Testis (tissue), 3 donors: Measurements from ENCODE around the gene CAV3. TPM values are rescaled to one million over a fixed set of nuclear protein-coding genes. Genes with fewer than 3 reads are reported as not detected.

ENCODE experiments used
- DNase-seq: peaks from one replicate; pipeline ENCODE4 v3.0.0-alpha.2; 2019
- H3K27ac ChIP-seq, 2 donors: fragments of 200-600 bp; sonication (generic); one replicate each; pipeline ENCODE4 v1.5.1; 2019
- H3K27me3 ChIP-seq: fragments of 200-600 bp; sonication (generic); one replicate; pipeline ENCODE4 v1.5.1; 2019
- H3K36me3 ChIP-seq: fragments of 200-600 bp; sonication (generic); one replicate; pipeline ENCODE4 v1.5.1; 2017; ENCODE audit warnings: low read depth; ENCODE audit errors: missing control alignments
- H3K4me1 ChIP-seq: fragments of 200-600 bp; sonication (generic); one replicate; pipeline ENCODE4 v1.5.1; 2019
- H3K4me3 ChIP-seq, 2 donors: fragments of 200-600 bp; sonication (generic); one replicate each; pipeline ENCODE4 v1.5.1; 2017 to 2019
- H3K9me3 ChIP-seq: fragments of 200-600 bp; sonication (generic); one replicate; pipeline ENCODE4 v1.5.1; 2017
- POLR2A ChIP-seq: fragments of 450-650 bp; IDR thresholded peaks from one replicate; pipeline ENCODE4 v1.6.1; 2017; ENCODE audit warnings: antibody characterized with exemption, mild to moderate bottlenecking, moderate library complexity
- WGBS, 2 donors: methylation state at CpG; one replicate each; pipeline ENCODE4 v1.1.5; 2018; 5-methylcytosine and 5-hydroxymethylcytosine counted together
- intact Hi-C: fragments of 100-400 bp; cut with DNase I; formaldehyde crosslinking; loops from one replicate; pipeline ENCODE4 v1.15.1; 2023; ENCODE audit warnings: low total_unique reads
- polyA plus RNA-seq: library from polyadenylated mRNA; stranded (reverse); fragments of 350-450 nt; fragmentation: Illumina TruSeq; extraction: RNeasy Lipid Tissue Mini Kit (QIAGEN cat#74804); gene quantifications from one replicate; pipeline ENCODE4 v1.2.3, GENCODE V29; 2014; ENCODE audit warnings: low read depth, low replicate concordance; ENCODE audit not compliant: insufficient read depth
- total RNA-seq, 2 donors: library from RNA; depleted of rRNA; stranded (reverse); fragments of >200 nt; gene quantifications; one replicate each; pipeline ENCODE4 v1.2.3, GENCODE V29; 2016
- TF ChIP-seq, protein P1 (sequence below), 3 experiments: fragments of 450-650 bp in 2 of 3; fragments of 200-600 bp in 1 of 3; sonication (generic) in 1 of 3; IDR thresholded peaks; one replicate each; pipeline ENCODE4 v1.5.1; 2016 to 2019; ENCODE audit warnings: antibody characterized with exemption in 3 of 3, mild to moderate bottlenecking in 2 of 3, moderate library complexity in 1 of 3

CAV3 gene
- total and polyA plus RNA-seq, 3 donors from 2014 or later = 1.3 TPM; not detected in 2

DNA sequence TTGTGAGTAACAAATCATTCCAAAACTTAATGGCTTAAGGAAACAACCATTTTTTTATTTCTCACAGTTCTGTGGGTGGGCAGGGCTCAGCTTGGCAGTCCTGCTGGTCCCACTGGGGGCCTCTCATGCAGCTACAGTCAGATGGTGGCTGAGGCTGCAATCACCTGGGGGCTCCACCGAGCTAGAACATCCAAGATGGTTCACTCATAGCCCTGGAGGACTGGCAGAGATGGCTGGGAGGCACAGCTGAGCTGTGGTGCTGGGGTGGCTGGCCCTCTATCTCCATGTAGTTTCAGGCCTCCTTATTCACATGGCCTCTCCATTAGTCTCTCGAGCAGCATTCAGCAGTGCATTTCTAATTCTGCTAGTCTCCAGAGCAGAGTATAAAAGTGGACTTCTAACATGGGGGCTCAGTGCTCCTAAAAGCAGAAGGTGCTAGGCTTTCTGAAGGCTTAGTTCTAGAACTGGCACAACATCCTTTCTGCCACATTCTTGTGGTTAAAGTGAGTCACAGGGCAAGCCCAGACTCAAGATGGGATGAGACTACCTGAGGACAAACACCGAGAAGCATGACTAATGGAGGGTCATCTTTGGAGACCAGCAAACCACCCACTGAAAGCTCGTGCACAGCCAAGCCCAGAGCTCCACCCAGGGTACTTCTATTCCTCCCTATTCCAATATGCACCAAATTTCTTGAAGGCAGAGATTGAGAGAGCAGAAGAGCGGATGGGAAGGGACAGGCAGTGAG is 6.3 kb downstream of the CAV3 start:
- H3K27me3 ChIP-seq = no peaks in the 10 kb centered on the region
- TF ChIP-seq, protein P1, sequence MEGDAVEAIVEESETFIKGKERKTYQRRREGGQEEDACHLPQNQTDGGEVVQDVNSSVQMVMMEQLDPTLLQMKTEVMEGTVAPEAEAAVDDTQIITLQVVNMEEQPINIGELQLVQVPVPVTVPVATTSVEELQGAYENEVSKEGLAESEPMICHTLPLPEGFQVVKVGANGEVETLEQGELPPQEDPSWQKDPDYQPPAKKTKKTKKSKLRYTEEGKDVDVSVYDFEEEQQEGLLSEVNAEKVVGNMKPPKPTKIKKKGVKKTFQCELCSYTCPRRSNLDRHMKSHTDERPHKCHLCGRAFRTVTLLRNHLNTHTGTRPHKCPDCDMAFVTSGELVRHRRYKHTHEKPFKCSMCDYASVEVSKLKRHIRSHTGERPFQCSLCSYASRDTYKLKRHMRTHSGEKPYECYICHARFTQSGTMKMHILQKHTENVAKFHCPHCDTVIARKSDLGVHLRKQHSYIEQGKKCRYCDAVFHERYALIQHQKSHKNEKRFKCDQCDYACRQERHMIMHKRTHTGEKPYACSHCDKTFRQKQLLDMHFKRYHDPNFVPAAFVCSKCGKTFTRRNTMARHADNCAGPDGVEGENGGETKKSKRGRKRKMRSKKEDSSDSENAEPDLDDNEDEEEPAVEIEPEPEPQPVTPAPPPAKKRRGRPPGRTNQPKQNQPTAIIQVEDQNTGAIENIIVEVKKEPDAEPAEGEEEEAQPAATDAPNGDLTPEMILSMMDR (IDR thresholded peaks at IDR 0.05) = no peak
- TF ChIP-seq POLR2A = no peak
- H3K9me3 ChIP-seq = no peaks in the 10 kb centered on the region
- H3K4me3 ChIP-seq = no peak overlapping the region
- H3K36me3 ChIP-seq = no peaks in the 10 kb centered on the region
- 92 to 96% methylated on average over 3 to 5 of the region's 5 CpGs for WGBS, 2 donors
- no peak for DNase-seq
- intact Hi-C loops = no loop called here
- H3K27ac ChIP-seq = no peak overlapping the region
- H3K4me1 ChIP-seq = peaks cover 6% of the 10 kb centered on the region

DNA sequence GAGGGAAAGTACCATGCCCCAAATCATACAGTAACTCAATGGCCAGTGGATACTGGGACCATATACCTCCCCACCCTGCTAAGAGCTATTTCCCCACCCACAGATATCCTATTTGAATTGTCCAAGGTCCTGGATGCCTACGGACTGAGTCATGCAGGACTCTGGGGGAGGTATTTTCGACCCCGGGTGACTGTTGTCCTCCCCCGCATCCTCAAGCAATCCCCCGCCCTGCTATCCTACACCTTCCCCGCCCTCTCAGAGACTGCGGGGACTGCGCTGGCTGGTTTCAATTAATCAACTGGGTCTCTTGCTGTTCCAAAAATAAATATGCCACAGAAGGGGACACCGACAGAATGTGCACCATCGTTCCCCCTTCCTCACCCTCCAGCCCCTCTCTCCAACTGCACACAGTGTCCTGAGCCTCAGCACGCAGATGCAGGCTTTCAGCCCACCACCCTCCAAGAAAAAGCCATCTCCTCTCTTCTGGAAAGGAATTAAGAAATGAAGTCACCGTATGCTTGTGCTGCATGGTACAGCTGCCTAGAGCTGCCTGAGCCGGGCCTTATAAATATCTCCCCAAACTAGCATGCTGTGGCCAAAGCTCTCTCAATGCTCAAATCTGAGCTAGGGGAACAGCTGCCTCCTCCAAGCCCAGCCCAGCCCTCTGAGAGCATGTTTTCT is 8.1 kb downstream of the CAV3 start:
- intact Hi-C loops = no loop called here
- Histone ChIP-seq H3K4me3 (no peak overlapping the region), H3K27ac (no peak overlapping the region), H3K4me1 (peaks cover 6% of the 10 kb centered on the region), H3K27me3 (no peaks in the 10 kb centered on the region), H3K36me3 (no peaks in the 10 kb centered on the region), H3K9me3 (no peaks in the 10 kb centered on the region)
- TF ChIP-seq, protein P1 (IDR thresholded peaks at IDR 0.05) = no peak
- no peak for TF ChIP-seq POLR2A
- 22 to 39% methylated on average over 13 of the region's 13 CpGs for WGBS, 2 donors
- peak; percentile 43 for DNase-seq

DNA sequence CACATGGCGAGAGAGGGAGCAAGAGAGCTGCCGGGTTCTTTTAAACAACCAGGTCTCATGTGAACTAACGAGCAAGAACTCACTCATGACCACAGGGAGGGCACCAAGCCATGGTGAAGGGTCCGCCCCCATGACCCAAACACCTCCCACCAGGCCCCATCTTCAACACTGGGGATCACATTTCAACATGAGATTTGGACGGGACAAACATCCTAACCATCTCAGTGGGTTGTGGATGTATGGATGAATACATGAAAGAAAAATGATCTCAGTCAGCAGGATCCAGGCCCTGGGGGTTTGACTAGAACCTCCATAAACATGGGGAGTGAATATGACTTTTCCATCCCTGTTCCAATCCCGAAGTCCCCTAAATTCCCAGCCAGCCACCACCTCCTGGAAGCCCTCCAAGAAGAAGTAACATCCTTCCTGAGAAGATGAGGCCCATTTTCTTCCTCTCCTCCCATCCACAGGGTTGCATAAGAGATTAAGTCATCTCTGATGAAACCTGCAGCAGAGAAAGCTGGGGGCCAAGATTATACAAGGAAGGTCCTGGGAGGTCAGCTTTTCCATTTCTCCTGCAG is 9.5 kb downstream of the CAV3 start:
- no peaks in the 10 kb centered on the region for H3K36me3 ChIP-seq
- H3K27ac ChIP-seq = no peak overlapping the region
- TF ChIP-seq POLR2A = no peak
- TF ChIP-seq, protein P1 (IDR thresholded peaks at IDR 0.05) = no peak
- intact Hi-C loops = no loop called here
- peaks cover 6% of the 10 kb centered on the region for H3K4me1 ChIP-seq
- H3K27me3 ChIP-seq = no peaks in the 10 kb centered on the region
- DNase-seq = no peak
- no peaks in the 10 kb centered on the region for H3K9me3 ChIP-seq
- H3K4me3 ChIP-seq = no peak overlapping the region
- WGBS, 2 donors = 88% methylated on average over 6 of the region's 6 CpGs

DNA sequence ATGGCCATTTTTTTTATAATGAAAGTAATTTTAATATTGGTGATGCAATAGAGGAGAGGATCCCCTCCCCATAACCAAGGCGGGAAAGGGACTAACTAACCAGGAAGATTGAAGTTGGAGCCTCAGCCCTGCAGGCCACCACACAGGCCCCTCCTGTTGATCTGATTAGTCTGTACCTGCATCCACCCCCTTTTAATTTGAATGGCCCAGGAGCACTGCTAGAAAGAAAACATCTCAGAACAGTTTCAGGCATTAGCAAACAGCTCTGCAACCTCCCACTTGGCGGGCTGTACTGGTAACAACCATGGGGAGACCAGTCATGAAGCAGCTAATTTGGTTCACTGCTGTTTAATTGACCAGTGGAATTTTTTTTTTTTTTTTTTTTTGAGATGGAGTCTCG is 10.3 kb downstream of the CAV3 start:
- no peak for TF ChIP-seq POLR2A
- TF ChIP-seq, protein P1 (IDR thresholded peaks at IDR 0.05) = no peak

More for the DNA sequence above, 10.3 kb downstream of the CAV3 start:
- Histone ChIP-seq H3K27me3 (no peaks in the 10 kb centered on the region), H3K4me3 (no peak overlapping the region), H3K27ac (no peak overlapping the region), H3K9me3 (no peaks in the 10 kb centered on the region), H3K36me3 (no peaks in the 10 kb centered on the region), H3K4me1 (peaks cover 6% of the 10 kb centered on the region)
- WGBS, 2 donors = 90 to 96% methylated on average over 3 of the region's 3 CpGs
- intact Hi-C loops = no loop called here
- DNase-seq = no peak
